ENCODE data around the gene GNAZ. TPM values are rescaled to one million over a fixed set of nuclear protein-coding genes. Genes with fewer than 3 reads are reported as not detected.

Gene GNAZ
- total and polyA plus RNA-seq, 4 donors: 0.84 to 6.1 (median 3.6) TPM

DNA sequence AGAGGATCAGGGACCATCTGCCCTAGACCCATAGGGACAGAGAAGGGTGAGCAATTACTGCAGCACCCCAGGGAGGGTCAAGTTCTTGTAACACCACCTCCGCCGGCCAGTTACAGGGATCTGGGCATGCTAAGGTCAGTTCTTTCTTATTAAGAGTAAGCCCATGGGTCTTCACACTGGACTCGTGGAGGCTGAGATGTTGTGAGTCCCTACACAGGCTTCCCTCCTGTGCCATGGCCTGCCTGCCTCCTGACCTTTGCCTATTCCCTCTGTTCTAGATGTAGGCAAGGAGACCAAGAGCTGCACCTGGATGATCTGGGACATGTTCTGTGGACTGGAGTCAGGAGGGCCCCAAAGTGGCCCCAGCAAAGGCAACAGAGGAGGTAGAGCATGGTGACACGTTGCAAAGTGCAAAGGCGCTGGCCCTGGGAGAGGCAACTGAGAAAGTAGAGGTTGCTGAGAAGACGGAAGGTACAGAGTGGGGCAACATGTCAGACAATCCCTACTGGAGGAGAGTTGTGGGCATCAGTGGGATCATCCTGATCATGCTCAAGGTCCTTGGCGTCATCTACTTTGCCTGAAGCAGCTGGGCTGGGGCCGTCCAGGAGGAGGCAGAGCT is 16.3 kb upstream of the GNAZ start:
- DNase-seq: peak in 1 of 2 donors; percentile 55
- intact Hi-C loops (cut with DNase I): no loop called here
- 89% methylated on average over 8 of the region's 8 CpGs for WGBS, 2 donors
- Histone ChIP-seq H3K4me1 (ENCODE audit: control insufficient read depth in 1 of 2, insufficient read depth in 2 of 2, low read length in 2 of 2) (no peaks in the 10 kb centered on the region), H3K36me3 (ENCODE audit: control insufficient read depth in 1 of 2, insufficient read depth in 2 of 2, low read length in 1 of 2) (no peaks in the 10 kb centered on the region), H3K9me3 (ENCODE audit: control insufficient read depth, low read length) (peaks cover 10% of the 10 kb centered on the region), H3K27me3 (ENCODE audit: control insufficient read depth in 1 of 2, insufficient read depth in 2 of 2, low read length in 1 of 2) (no peaks in the 10 kb centered on the region), H3K27ac (ENCODE audit: low read depth in 1 of 2, low read length in 2 of 2) (no peak overlapping the region), H3K4me3 (ENCODE audit: low read length in 2 of 2) (no peak overlapping the region)
- no peak for ATAC-seq (ENCODE audit: low FRiP score)

DNA sequence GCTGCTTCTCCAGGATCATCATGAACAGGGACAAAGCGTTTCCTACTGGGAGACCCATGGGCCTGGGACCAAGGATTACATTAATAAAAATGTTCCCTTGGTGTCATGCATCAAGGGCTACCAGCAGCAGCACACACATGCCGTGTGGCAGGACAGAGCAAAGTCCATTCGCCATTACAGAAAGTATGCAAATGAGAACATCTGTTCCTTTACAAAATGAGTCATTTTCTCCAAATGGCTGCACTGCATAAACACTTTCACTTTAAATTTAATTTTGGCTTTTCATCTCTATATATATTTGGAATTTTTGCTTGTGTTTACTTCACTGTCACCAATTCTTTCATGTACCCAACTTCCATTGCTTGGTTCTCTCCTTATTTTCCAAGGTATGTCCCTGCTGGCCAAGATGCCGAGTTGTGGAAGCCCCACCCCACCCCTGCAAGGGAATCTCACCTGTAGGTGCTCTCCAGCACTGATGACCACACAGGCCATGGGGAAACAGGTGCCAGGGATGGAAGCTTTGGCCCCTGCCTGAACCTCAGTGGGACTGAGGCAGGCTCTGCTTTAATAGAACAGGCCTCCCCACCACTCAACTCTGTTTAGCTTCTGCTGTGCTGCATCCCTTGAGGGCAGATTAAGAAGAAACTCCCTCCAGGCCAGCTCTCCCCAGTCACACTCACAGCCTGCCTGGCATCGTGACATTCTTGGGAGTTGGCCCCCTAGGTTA is 15.6 kb upstream of the GNAZ start:
- DNase-seq (peak in 1 of 2 donors; percentile 30), ATAC-seq (ENCODE audit: low FRiP score) (no peak)
- Histone ChIP-seq H3K4me1 (ENCODE audit: control insufficient read depth in 1 of 2, insufficient read depth in 2 of 2, low read length in 2 of 2) (no peaks in the 10 kb centered on the region), H3K36me3 (ENCODE audit: control insufficient read depth in 1 of 2, insufficient read depth in 2 of 2, low read length in 1 of 2) (no peaks in the 10 kb centered on the region), H3K27me3 (ENCODE audit: control insufficient read depth in 1 of 2, insufficient read depth in 2 of 2, low read length in 1 of 2) (no peaks in the 10 kb centered on the region), H3K4me3 (ENCODE audit: low read length in 2 of 2) (no peak overlapping the region), H3K9me3 (ENCODE audit: control insufficient read depth, low read length) (peaks cover 10% of the 10 kb centered on the region), H3K27ac (ENCODE audit: low read depth in 1 of 2, low read length in 2 of 2) (no peak overlapping the region)
- 71 to 72% methylated on average over 5 of the region's 5 CpGs for WGBS, 2 donors
- intact Hi-C loops (cut with DNase I): no loop called here

DNA sequence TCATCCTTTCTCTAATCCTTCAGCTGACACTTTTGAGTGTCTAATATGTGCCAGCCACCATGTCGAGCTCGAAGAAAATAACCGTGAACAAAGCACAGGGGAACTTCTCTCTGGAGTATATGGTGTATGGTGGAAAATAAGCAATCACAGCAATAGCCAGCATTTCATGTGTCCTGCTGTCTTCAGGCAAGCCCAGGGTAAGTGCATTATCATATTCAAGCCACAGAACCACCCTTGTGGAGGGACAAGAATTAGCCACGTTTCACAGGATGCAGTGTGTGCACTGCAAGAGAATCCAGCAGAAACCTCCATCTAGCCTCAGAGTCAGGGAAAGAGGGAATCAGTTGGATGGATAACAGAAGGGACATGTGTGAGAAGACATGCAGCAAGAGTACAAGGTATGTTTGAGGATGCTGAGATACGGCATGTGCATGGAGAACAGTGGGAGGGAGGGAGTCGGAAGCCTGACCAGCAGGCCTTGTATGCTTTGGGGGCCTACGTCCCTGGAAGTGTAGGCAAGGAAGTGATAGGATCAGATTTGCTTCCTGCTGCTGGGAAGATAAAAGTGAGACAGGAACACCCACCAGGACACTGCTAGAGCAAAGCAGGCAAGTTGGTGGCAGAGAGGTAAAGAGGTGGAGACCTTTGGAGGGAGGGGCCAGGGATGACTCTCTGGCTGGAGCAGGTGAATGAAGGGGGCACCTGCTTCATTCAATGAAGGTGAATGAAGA is 14.7 kb upstream of the GNAZ start:
- Histone ChIP-seq H3K4me1 (ENCODE audit: control insufficient read depth in 1 of 2, insufficient read depth in 2 of 2, low read length in 2 of 2) (no peaks in the 10 kb centered on the region), H3K36me3 (ENCODE audit: control insufficient read depth in 1 of 2, insufficient read depth in 2 of 2, low read length in 1 of 2) (no peaks in the 10 kb centered on the region), H3K27ac (ENCODE audit: low read depth in 1 of 2, low read length in 2 of 2) (no peak overlapping the region), H3K27me3 (ENCODE audit: control insufficient read depth in 1 of 2, insufficient read depth in 2 of 2, low read length in 1 of 2) (no peaks in the 10 kb centered on the region), H3K9me3 (ENCODE audit: control insufficient read depth, low read length) (peaks cover 10% of the 10 kb centered on the region), H3K4me3 (ENCODE audit: low read length in 2 of 2) (no peak overlapping the region)
- WGBS, 2 donors: 77 to 81% methylated on average over 7 of the region's 7 CpGs
- intact Hi-C loops (cut with DNase I): no loop called here
- DNase-seq: peak in 1 of 2 donors; percentile 16
- no peak for ATAC-seq (ENCODE audit: low FRiP score)

DNA sequence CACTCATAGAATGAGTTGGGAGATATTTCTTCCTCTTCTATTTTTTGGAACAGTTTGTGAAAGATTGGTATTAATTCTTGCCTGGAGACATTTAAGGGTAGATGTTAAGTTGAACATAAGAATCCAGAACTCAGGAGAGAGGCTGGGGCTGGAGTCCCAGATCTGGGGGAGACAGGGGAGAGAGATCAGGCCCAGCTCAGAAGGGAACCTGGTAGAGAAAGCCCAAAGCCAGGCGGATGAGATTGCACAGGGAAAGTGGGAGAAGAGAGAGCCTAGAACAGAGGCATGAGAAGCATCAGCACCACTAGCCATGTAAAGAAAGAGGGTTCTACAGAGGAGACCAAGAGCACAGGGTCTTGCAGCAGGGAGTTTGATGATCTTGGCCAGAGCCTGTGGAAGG is 13.0 kb upstream of the GNAZ start:
- no peak overlapping the region for H3K27ac ChIP-seq (ENCODE audit: low read depth in 1 of 2, low read length in 2 of 2)
- H3K27me3 ChIP-seq (ENCODE audit: control insufficient read depth in 1 of 2, insufficient read depth in 2 of 2, low read length in 1 of 2): no peaks in the 10 kb centered on the region
- H3K4me1 ChIP-seq (ENCODE audit: control insufficient read depth in 1 of 2, insufficient read depth in 2 of 2, low read length in 2 of 2): no peaks in the 10 kb centered on the region
- WGBS, 2 donors: 38 to 79% methylated on average over 1 of the region's 1 CpG
- ATAC-seq (ENCODE audit: low FRiP score) (no peak), DNase-seq (no peak)
- peaks cover 10% of the 10 kb centered on the region for H3K9me3 ChIP-seq (ENCODE audit: control insufficient read depth, low read length)
- H3K36me3 ChIP-seq (ENCODE audit: control insufficient read depth in 1 of 2, insufficient read depth in 2 of 2, low read length in 1 of 2): no peaks in the 10 kb centered on the region
- intact Hi-C loops (cut with DNase I): no loop called here
- no peak overlapping the region for H3K4me3 ChIP-seq (ENCODE audit: low read length in 2 of 2)

DNA sequence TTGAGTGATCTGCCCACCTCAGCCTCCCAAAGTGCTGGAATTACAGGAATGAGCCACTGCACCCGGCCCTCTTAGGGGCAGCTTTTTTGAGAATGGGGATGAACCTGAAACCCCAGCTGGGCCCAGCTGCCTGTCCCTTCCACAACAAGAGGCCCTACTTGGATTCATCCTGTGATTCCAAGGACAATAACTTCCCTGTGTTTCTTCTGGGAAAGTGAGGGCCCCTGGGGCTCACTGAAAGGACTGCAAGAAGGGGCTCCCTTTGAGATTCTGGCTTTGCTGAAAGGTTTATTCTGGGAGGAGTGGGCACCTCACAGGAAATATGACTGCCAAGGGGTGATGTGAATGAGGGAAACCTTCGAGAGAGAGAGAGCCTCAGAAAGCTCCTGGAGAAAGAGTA is 12.3 kb upstream of the GNAZ start:
- Histone ChIP-seq H3K27me3 (ENCODE audit: control insufficient read depth in 1 of 2, insufficient read depth in 2 of 2, low read length in 1 of 2) (no peaks in the 10 kb centered on the region), H3K4me1 (ENCODE audit: control insufficient read depth in 1 of 2, insufficient read depth in 2 of 2, low read length in 2 of 2) (no peaks in the 10 kb centered on the region), H3K4me3 (ENCODE audit: low read length in 2 of 2) (no peak overlapping the region), H3K27ac (ENCODE audit: low read depth in 1 of 2, low read length in 2 of 2) (no peak overlapping the region), H3K36me3 (ENCODE audit: control insufficient read depth in 1 of 2, insufficient read depth in 2 of 2, low read length in 1 of 2) (no peaks in the 10 kb centered on the region), H3K9me3 (ENCODE audit: control insufficient read depth, low read length) (peaks cover 8% of the 10 kb centered on the region)
- DNase-seq: peak in 1 of 2 donors; percentile 10
- 56 to 59% methylated on average over 2 of the region's 2 CpGs for WGBS, 2 donors
- no peak for ATAC-seq (ENCODE audit: low FRiP score)
- intact Hi-C loops (cut with DNase I): no loop called here

DNA sequence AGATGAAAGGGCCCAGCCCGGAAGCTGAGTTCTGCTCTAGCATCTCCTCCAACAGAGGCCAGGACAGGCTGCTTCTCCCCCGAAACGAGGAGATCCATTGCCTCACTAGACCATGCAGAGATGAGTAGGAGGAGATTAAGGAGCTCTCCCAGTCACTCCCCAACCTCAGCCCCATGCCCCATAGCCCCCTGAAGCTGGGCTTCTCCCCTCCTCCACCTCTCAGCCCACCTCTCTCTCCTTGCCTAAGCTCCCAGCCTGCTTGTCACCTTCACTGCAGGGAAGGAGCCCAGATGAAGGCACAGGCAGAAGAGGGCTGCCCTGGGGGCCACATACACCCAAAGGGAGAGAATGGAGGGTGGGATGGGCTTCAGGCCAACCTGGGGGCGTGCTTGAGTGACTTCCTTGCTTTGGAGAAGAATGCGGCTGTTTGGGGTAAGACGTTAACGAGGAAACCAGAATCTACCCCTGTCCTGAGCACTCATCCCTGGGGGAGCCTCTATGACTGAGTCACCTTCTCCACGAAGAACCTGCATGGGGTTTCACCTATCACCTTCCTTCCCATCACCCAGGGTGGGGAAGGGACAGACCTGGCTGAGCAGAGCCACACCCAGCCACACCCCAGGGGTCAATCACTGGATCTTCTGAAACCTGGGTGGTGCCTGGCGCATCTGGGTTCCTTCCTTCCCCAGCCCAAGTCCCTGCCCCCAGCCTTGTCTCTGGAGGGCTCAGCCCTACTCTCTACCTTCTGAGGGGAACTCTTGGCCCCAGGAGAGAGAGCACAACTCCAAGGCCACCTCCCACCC is 11.6 kb upstream of the GNAZ start:
- Histone ChIP-seq H3K4me1 (ENCODE audit: control insufficient read depth in 1 of 2, insufficient read depth in 2 of 2, low read length in 2 of 2) (no peaks in the 10 kb centered on the region), H3K27ac (ENCODE audit: low read depth in 1 of 2, low read length in 2 of 2) (no peak overlapping the region), H3K4me3 (ENCODE audit: low read length in 2 of 2) (no peak overlapping the region), H3K36me3 (ENCODE audit: control insufficient read depth in 1 of 2, insufficient read depth in 2 of 2, low read length in 1 of 2) (no peaks in the 10 kb centered on the region), H3K9me3 (ENCODE audit: control insufficient read depth, low read length) (peaks cover 7% of the 10 kb centered on the region), H3K27me3 (ENCODE audit: control insufficient read depth in 1 of 2, insufficient read depth in 2 of 2, low read length in 1 of 2) (no peaks in the 10 kb centered on the region)
- DNase-seq (peak in 1 of 2 donors; percentile 43), ATAC-seq (ENCODE audit: low FRiP score) (no peak)
- intact Hi-C loops (cut with DNase I): no loop called here
- 81 to 87% methylated on average over 9 of the region's 9 CpGs for WGBS, 2 donors

DNA sequence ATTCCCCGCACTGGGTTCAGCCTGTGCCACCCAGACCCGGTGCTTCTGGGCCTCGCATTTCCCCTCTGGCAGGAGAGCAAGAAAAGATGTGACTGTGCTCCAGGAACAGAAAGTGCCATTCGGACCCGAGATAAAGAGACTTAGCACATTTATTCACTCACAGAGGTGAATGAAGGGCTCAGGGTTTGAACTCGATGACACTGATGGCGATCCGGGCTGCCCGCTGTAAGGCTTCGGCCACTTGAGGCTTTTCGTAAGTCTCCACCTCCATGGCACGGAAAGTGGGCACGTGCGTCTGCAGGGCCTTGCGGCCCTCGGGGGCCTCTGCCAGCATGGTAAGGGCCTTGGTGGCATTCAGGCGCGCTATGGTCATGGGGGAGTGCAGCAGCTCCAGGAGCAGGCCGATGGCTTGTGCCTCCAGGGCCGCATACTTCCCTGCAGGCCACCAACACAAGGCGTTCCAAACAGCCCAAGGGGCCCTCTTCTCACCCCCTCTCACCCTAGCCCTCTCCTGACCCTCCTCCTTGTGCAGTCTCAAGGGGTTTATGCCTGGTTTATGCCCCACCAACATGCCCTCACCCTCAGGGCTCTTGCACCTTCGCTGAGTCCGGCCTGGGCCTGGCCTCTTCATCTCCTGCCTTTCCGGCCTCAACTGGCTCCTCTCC is 10.9 kb upstream of the GNAZ start:
- Histone ChIP-seq H3K4me1 (ENCODE audit: control insufficient read depth in 1 of 2, insufficient read depth in 2 of 2, low read length in 2 of 2) (no peaks in the 10 kb centered on the region), H3K4me3 (ENCODE audit: low read length in 2 of 2) (no peak overlapping the region), H3K9me3 (ENCODE audit: control insufficient read depth, low read length) (peaks cover 7% of the 10 kb centered on the region), H3K27ac (ENCODE audit: low read depth in 1 of 2, low read length in 2 of 2) (no peak overlapping the region), H3K27me3 (ENCODE audit: control insufficient read depth in 1 of 2, insufficient read depth in 2 of 2, low read length in 1 of 2) (no peaks in the 10 kb centered on the region), H3K36me3 (ENCODE audit: control insufficient read depth in 1 of 2, insufficient read depth in 2 of 2, low read length in 1 of 2) (no peaks in the 10 kb centered on the region)
- WGBS, 2 donors: 91 to 92% methylated on average over 24 of the region's 24 CpGs
- DNase-seq (peak in 1 of 2 donors; percentile 51), ATAC-seq (ENCODE audit: low FRiP score) (no peak)
- intact Hi-C loops (cut with DNase I): no loop called here

All from aorta (tissue), 5 donors.